MCF 10A (cell line): ENCODE results near the gene ZNF503. TPM values are rescaled to one million over a fixed set of nuclear protein-coding genes. Genes with fewer than 3 reads are reported as not detected.

ENCODE experiments used
- BruUV-seq: library from RNA; stranded (reverse); fragments of 400-500 nt; replicated peaks from 2 replicates; lab custom pipeline; 2021; lab: Mats Ljungman, UMichigan
- CTCF ChIA-PET: fragments of 300-600 bp; sonication (Branson Sonifier 250); formaldehyde crosslinking; extraction: SDS; loops from one replicate; lab custom pipeline; 2021; ENCODE audit warnings: antibody characterized with exemption, inconsistent platforms; lab: Yijun Ruan, JAX
- POLR2A ChIA-PET: fragments of 300-600, 350-650 bp; sonication (Branson Sonifier 250); formaldehyde crosslinking; extraction: SDS; loops from one replicate; lab custom pipeline; 2020; ENCODE audit warnings: antibody characterized with exemption, inconsistent platforms; lab: Yijun Ruan, JAX
- DNase-seq: peaks from one replicate; pipeline ENCODE4 v3.0.0-alpha.2; 2018; ENCODE audit not compliant: unreplicated experiment
- H3K27ac Mint-ChIP-seq: one replicate; pipeline ENCODE4 v1.8.0; 2022; ENCODE audit warnings: mild to moderate bottlenecking, low read depth, mixed read lengths; ENCODE audit not compliant: unreplicated experiment
- H3K27me3 Mint-ChIP-seq: one replicate; pipeline ENCODE4 v1.8.0; 2022; ENCODE audit warnings: mixed read lengths; ENCODE audit not compliant: insufficient read depth, unreplicated experiment
- H3K36me3 Mint-ChIP-seq: one replicate; pipeline ENCODE4 v1.8.0; 2022; ENCODE audit warnings: mild to moderate bottlenecking, moderate library complexity, mixed read lengths; ENCODE audit not compliant: insufficient read depth, unreplicated experiment
- H3K4me1 Mint-ChIP-seq: one replicate; pipeline ENCODE4 v1.8.0; 2022; ENCODE audit warnings: mixed read lengths; ENCODE audit not compliant: insufficient read depth, unreplicated experiment
- H3K4me3 Mint-ChIP-seq: one replicate; pipeline ENCODE4 v1.8.0; 2022; ENCODE audit warnings: mild to moderate bottlenecking, moderate library complexity, mixed read lengths; ENCODE audit not compliant: unreplicated experiment
- H3K9me3 Mint-ChIP-seq: one replicate; pipeline ENCODE4 v1.8.0; 2022; ENCODE audit warnings: mixed read lengths; ENCODE audit not compliant: unreplicated experiment
- CTCF ChIP-seq: fragments of 200-600 bp; IDR thresholded peaks from one replicate; pipeline ENCODE4 v1.8.0; 2022; ENCODE audit warnings: antibody characterized with exemption, mild to moderate bottlenecking; ENCODE audit not compliant: unreplicated experiment
- intact Hi-C: fragments of 100-400 bp; cut with micrococcal nuclease; formaldehyde crosslinking; loops from 2 replicates; pipeline ENCODE4 v1.14.1; 2022
- total RNA-seq: library from RNA; stranded (reverse); gene quantifications from 2 replicates; pipeline ENCODE4 v1.2.3, GENCODE V29; 2022

ZNF503 gene
- total RNA-seq, 1 experiment from 2014 or later = 7.3 TPM

- H3K27me3 Mint-ChIP-seq = no peaks in the 10 kb centered on the region
Measured at GRCh38 chr10:75407224-75407712, 5.7 kb upstream of the ZNF503 start.

GRCh38 chr10:75406462-75407223 lies 5.1 kb upstream of the ZNF503 start:
- intact Hi-C loops = loop anchor here (10.0 kb wide), 2 partner anchors 128 to 308 kb away; no protein-coding TSS in a partner anchor
- CTCF ChIA-PET = no interaction called here
- Mint-ChIP-seq H3K4me1 (peaks cover 10% of the 10 kb centered on the region), H3K36me3 (peaks cover 14% of the 10 kb centered on the region), H3K27ac (no peak overlapping the region), H3K9me3 (no peaks in the 10 kb centered on the region), H3K4me3 (no peak overlapping the region), H3K27me3 (no peaks in the 10 kb centered on the region)
- BruUV-seq = no TSS peak
- DNase-seq = no peak
- POLR2A ChIA-PET = no interaction called here
- no peak for TF ChIP-seq CTCF

More at GRCh38 chr10:75407224-75407712, 5.7 kb upstream of the ZNF503 start:
- Mint-ChIP-seq H3K4me1 (peaks cover 10% of the 10 kb centered on the region), H3K27ac (no peak overlapping the region), H3K9me3 (no peaks in the 10 kb centered on the region), H3K36me3 (peaks cover 14% of the 10 kb centered on the region), H3K4me3 (peak overlapping the region; percentile 38)
- no peak for DNase-seq
- TF ChIP-seq CTCF = no peak
- CTCF ChIA-PET = no interaction called here
- intact Hi-C loops = loop anchor here (10.0 kb wide), 2 partner anchors 128 to 308 kb away; no protein-coding TSS in a partner anchor
- POLR2A ChIA-PET = no interaction called here
- no TSS peak for BruUV-seq

- Mint-ChIP-seq H3K27ac (no peak overlapping the region), H3K36me3 (peaks cover 14% of the 10 kb centered on the region), H3K27me3 (no peaks in the 10 kb centered on the region), H3K4me1 (peaks cover 10% of the 10 kb centered on the region), H3K9me3 (no peaks in the 10 kb centered on the region), H3K4me3 (no peak overlapping the region)
- POLR2A ChIA-PET = no interaction called here
- no peak for DNase-seq
- CTCF ChIA-PET = interaction anchor here (0.7 kb wide), 1 partner anchor 631 kb away, joined by 3 read pairs; no protein-coding TSS in a partner anchor
- intact Hi-C loops = loop anchor here (10.0 kb wide), 2 partner anchors 129 to 309 kb away; no protein-coding TSS in a partner anchor
- TF ChIP-seq CTCF = no peak
- BruUV-seq = no TSS peak
Measured at GRCh38 chr10:75405598-75406461, 4.3 kb upstream of the ZNF503 start.
